WTC11 (cell line): ENCODE measurements around the gene ITGA3. TPM values are rescaled to one million over a fixed set of nuclear protein-coding genes. Genes with fewer than 3 reads are reported as not detected.

Experiments used
- ATAC-seq: fragments of 200-7000 bp; cut with Tn5 transposase; 2 replicates; pipeline ENCODE4 v1.10.0; 2021; ENCODE audit warnings: mild to moderate bottlenecking, moderate library complexity
- CTCF ChIA-PET: fragments of 300-600 bp; sonication (Branson Sonifier 250); formaldehyde crosslinking; loops from one replicate; lab custom pipeline; 2021; ENCODE audit warnings: antibody characterized with exemption; lab: Charles Lee
- POLR2A ChIA-PET: fragments of 350-600 bp; sonication (Branson Sonifier 250); formaldehyde crosslinking; loops from one replicate; lab custom pipeline; 2021; ENCODE audit warnings: antibody characterized with exemption; lab: Charles Lee
- DNase-seq: peaks from one replicate; pipeline ENCODE4 v3.0.0; 2021; ENCODE audit warnings: low spot score
- H3K27ac Mint-ChIP-seq: 2 replicates; pipeline ENCODE4 v1.8.0; 2021; ENCODE audit warnings: mixed read lengths
- H3K27me3 Mint-ChIP-seq: 2 replicates; pipeline ENCODE4 v1.8.0; 2021; ENCODE audit warnings: low read depth, mild to moderate bottlenecking, moderate library complexity, mixed read lengths
- H3K36me3 Mint-ChIP-seq: 2 replicates; pipeline ENCODE4 v1.8.0; 2021; ENCODE audit warnings: mixed read lengths
- H3K4me1 Mint-ChIP-seq: 2 replicates; pipeline ENCODE4 v1.8.0; 2022; ENCODE audit warnings: mixed read lengths
- H3K4me3 Mint-ChIP-seq: 2 replicates; pipeline ENCODE4 v1.8.0; 2021; ENCODE audit warnings: mild to moderate bottlenecking, moderate library complexity, mixed read lengths
- H3K9me3 Mint-ChIP-seq: 2 replicates; pipeline ENCODE4 v1.8.0; 2021; ENCODE audit warnings: mixed read lengths
- ARID4B ChIP-seq: sonication (generic); formaldehyde crosslinking; IDR thresholded peaks from 2 replicates; pipeline ENCODE4 v1.8.0; 2023; ENCODE audit warnings: missing genetic modification reagents, mild to moderate bottlenecking, borderline replicate concordance
- ATF2 ChIP-seq: sonication (generic); formaldehyde crosslinking; IDR thresholded peaks from 2 replicates; pipeline ENCODE4 v1.8.1; 2022; ENCODE audit warnings: low read depth, missing genetic modification reagents, borderline replicate concordance
- ATF3 ChIP-seq: sonication (generic); formaldehyde crosslinking; conservative IDR thresholded peaks from 2 replicates; pipeline ENCODE4 v1.8.1; 2022; ENCODE audit warnings: mild to moderate bottlenecking, missing genetic modification reagents
- ATF6 ChIP-seq: sonication (generic); formaldehyde crosslinking; IDR thresholded peaks from 2 replicates; pipeline ENCODE4 v1.8.1; 2023; ENCODE audit warnings: mild to moderate bottlenecking, missing genetic modification reagents
- E2F1 ChIP-seq: sonication (generic); formaldehyde crosslinking; IDR thresholded peaks from 2 replicates; pipeline ENCODE4 v1.8.0; 2022; ENCODE audit warnings: mild to moderate bottlenecking, missing genetic modification reagents
- FOXP1 ChIP-seq: sonication (generic); formaldehyde crosslinking; IDR thresholded peaks from 2 replicates; pipeline ENCODE4 v1.8.0; 2022; ENCODE audit warnings: missing genetic modification reagents, mild to moderate bottlenecking, moderate library complexity, borderline replicate concordance
- GRHL2 ChIP-seq: fragments of 250-450 bp; sonication (Bioruptor Pico); IDR thresholded peaks from 2 replicates; pipeline ENCODE4 v1.8.0; 2022; ENCODE audit warnings: mild to moderate bottlenecking, moderate library complexity; ENCODE audit not compliant: insufficient replicate concordance, severe bottlenecking
- MLX ChIP-seq: sonication (generic); formaldehyde crosslinking; IDR thresholded peaks from 2 replicates; pipeline ENCODE4 v1.8.1; 2023; ENCODE audit warnings: mild to moderate bottlenecking, missing genetic modification reagents, moderate library complexity
- NFYB ChIP-seq: sonication (generic); formaldehyde crosslinking; conservative IDR thresholded peaks from 2 replicates; pipeline ENCODE4 v1.8.0; 2022; ENCODE audit warnings: low read depth, missing genetic modification reagents
- NR2C2 ChIP-seq: sonication (generic); formaldehyde crosslinking; IDR thresholded peaks from 2 replicates; pipeline ENCODE4 v1.8.0; 2022; ENCODE audit warnings: mild to moderate bottlenecking, missing genetic modification reagents
- NR3C1 ChIP-seq: sonication (generic); formaldehyde crosslinking; conservative IDR thresholded peaks from 2 replicates; pipeline ENCODE4 v1.8.1; 2023; ENCODE audit warnings: low read depth, mild to moderate bottlenecking, missing genetic modification reagents
- SMAD3 ChIP-seq: sonication (generic); formaldehyde crosslinking; IDR thresholded peaks from 2 replicates; pipeline ENCODE4 v1.8.0; 2022; ENCODE audit warnings: missing genetic modification reagents, mild to moderate bottlenecking, borderline replicate concordance
- SMAD4 ChIP-seq: sonication (generic); formaldehyde crosslinking; IDR thresholded peaks from 2 replicates; pipeline ENCODE4 v1.8.0; 2022; ENCODE audit warnings: mild to moderate bottlenecking, missing genetic modification reagents
- USF2 ChIP-seq: sonication (generic); formaldehyde crosslinking; IDR thresholded peaks from 2 replicates; pipeline ENCODE4 v1.8.1; 2023; ENCODE audit warnings: mild to moderate bottlenecking, missing genetic modification reagents, moderate library complexity
- ZBTB21 ChIP-seq: sonication (generic); formaldehyde crosslinking; IDR thresholded peaks from 2 replicates; pipeline ENCODE4 v1.8.1; 2023; ENCODE audit warnings: mild to moderate bottlenecking, missing genetic modification reagents, borderline replicate concordance
- ZNF138 ChIP-seq: sonication (generic); formaldehyde crosslinking; conservative IDR thresholded peaks from 2 replicates; pipeline ENCODE4 v1.8.1; 2022; ENCODE audit warnings: mild to moderate bottlenecking, moderate library complexity, missing genetic modification reagents
- total RNA-seq: library from RNA; stranded (reverse); gene quantifications from 3 replicates; pipeline ENCODE4 v1.2.3, GENCODE V29; 2021

ITGA3 gene
- total RNA-seq, 1 experiment from 2014 or later: 35.3 TPM

GRCh38 chr17:50105811-50106210 is 49.9 kb downstream of the ITGA3 start:
- CTCF ChIA-PET: no interaction called here

More at GRCh38 chr17:50105811-50106210, 49.9 kb downstream of the ITGA3 start:
- no peaks in the 10 kb centered on the region for H3K36me3 Mint-ChIP-seq
- H3K27ac Mint-ChIP-seq: no peak overlapping the region
- DNase-seq (no peak), ATAC-seq (no peak)
- no peaks in the 10 kb centered on the region for H3K27me3 Mint-ChIP-seq
- POLR2A ChIA-PET: no interaction called here
- no peaks in the 10 kb centered on the region for H3K9me3 Mint-ChIP-seq
- TF ChIP-seq SMAD4 (CRISPR knock-in tag) (no peak), SMAD3 (CRISPR knock-in tag) (no peak), ARID4B (CRISPR knock-in tag) (no peak), ATF3 (CRISPR knock-in tag) (no peak), USF2 (CRISPR knock-in tag) (no peak), NR2C2 (CRISPR knock-in tag) (no peak), E2F1 (CRISPR knock-in tag) (no peak), GRHL2 (CRISPR knock-in tag) (no peak), ZBTB21 (CRISPR knock-in tag) (no peak), ZNF138 (CRISPR knock-in tag) (no peak), FOXP1 (CRISPR knock-in tag) (no peak), MLX (CRISPR knock-in tag) (no peak), NR3C1 (CRISPR knock-in tag) (no peak), ATF2 (CRISPR knock-in tag) (no peak), ATF6 (no peak), NFYB (CRISPR knock-in tag) (no peak)
- peaks cover 14% of the 10 kb centered on the region for H3K4me1 Mint-ChIP-seq
- no peak overlapping the region for H3K4me3 Mint-ChIP-seq
